ENCODE measurements around the gene BBS4. TPM values are rescaled to one million over a fixed set of nuclear protein-coding genes. Genes with fewer than 3 reads are reported as not detected.

BBS4 gene
- total and polyA plus RNA-seq, 9 of the 15 experiments (the other 6 are each of a cell fraction or from before 2014, with no cell fraction given) = 25.1 to 80.7 (median 38.9) TPM

DNA sequence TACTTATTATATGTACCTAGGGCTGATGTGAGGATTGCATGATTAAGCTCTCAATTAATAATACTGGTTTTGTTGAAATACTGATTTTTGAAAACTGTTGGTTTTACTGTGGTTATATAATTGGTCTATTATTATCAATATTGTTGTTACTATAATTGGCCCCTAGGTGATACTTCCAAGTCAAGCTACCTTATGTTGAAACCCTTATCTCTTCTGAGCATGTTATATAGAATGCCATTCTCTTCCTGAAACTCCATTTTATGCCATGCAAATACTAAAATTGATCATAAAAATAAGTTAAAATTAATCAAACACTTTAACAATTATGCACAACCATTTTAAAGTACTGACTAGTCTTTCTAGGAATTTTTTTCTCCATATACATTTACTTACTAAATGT is 46.1 kb downstream of the BBS4 start (continued):
- TF ChIP-seq, protein P1, sequence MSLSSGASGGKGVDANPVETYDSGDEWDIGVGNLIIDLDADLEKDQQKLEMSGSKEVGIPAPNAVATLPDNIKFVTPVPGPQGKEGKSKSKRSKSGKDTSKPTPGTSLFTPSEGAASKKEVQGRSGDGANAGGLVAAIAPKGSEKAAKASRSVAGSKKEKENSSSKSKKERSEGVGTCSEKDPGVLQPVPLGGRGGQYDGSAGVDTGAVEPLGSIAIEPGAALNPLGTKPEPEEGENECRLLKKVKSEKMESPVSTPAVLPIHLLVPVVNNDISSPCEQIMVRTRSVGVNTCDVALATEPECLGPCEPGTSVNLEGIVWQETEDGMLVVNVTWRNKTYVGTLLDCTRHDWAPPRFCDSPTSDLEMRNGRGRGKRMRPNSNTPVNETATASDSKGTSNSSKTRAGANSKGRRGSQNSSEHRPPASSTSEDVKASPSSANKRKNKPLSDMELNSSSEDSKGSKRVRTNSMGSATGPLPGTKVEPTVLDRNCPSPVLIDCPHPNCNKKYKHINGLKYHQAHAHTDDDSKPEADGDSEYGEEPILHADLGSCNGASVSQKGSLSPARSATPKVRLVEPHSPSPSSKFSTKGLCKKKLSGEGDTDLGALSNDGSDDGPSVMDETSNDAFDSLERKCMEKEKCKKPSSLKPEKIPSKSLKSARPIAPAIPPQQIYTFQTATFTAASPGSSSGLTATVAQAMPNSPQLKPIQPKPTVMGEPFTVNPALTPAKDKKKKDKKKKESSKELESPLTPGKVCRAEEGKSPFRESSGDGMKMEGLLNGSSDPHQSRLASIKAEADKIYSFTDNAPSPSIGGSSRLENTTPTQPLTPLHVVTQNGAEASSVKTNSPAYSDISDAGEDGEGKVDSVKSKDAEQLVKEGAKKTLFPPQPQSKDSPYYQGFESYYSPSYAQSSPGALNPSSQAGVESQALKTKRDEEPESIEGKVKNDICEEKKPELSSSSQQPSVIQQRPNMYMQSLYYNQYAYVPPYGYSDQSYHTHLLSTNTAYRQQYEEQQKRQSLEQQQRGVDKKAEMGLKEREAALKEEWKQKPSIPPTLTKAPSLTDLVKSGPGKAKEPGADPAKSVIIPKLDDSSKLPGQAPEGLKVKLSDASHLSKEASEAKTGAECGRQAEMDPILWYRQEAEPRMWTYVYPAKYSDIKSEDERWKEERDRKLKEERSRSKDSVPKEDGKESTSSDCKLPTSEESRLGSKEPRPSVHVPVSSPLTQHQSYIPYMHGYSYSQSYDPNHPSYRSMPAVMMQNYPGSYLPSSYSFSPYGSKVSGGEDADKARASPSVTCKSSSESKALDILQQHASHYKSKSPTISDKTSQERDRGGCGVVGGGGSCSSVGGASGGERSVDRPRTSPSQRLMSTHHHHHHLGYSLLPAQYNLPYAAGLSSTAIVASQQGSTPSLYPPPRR (CRISPR knock-in tag; IDR thresholded peaks at IDR 0.05; ENCODE audit: borderline replicate concordance) = no peak
- TF ChIP-seq WHSC1 (IDR thresholded peaks at IDR 0.05; ENCODE audit: low read length) (no peak), NBN (IDR thresholded peaks at IDR 0.05; ENCODE audit: low read depth) (no peak), CBFA2T2 (conservative IDR thresholded peaks at IDR 0.05) (no peak), MAFK (IDR thresholded peaks at IDR 0.05; ENCODE audit: low read length) (no peak), FOXJ2 (tag; IDR thresholded peaks at IDR 0.05) (no peak), ZKSCAN1 (IDR thresholded peaks at IDR 0.05; ENCODE audit: low read depth, low read length) (no peak), TBP (optimal IDR thresholded peaks at IDR 0.05; ENCODE audit: low read depth, low read length) (no peak), MTA1 (IDR thresholded peaks at IDR 0.05; ENCODE audit: borderline replicate concordance) (no peak)
- TF ChIP-seq, protein P2, sequence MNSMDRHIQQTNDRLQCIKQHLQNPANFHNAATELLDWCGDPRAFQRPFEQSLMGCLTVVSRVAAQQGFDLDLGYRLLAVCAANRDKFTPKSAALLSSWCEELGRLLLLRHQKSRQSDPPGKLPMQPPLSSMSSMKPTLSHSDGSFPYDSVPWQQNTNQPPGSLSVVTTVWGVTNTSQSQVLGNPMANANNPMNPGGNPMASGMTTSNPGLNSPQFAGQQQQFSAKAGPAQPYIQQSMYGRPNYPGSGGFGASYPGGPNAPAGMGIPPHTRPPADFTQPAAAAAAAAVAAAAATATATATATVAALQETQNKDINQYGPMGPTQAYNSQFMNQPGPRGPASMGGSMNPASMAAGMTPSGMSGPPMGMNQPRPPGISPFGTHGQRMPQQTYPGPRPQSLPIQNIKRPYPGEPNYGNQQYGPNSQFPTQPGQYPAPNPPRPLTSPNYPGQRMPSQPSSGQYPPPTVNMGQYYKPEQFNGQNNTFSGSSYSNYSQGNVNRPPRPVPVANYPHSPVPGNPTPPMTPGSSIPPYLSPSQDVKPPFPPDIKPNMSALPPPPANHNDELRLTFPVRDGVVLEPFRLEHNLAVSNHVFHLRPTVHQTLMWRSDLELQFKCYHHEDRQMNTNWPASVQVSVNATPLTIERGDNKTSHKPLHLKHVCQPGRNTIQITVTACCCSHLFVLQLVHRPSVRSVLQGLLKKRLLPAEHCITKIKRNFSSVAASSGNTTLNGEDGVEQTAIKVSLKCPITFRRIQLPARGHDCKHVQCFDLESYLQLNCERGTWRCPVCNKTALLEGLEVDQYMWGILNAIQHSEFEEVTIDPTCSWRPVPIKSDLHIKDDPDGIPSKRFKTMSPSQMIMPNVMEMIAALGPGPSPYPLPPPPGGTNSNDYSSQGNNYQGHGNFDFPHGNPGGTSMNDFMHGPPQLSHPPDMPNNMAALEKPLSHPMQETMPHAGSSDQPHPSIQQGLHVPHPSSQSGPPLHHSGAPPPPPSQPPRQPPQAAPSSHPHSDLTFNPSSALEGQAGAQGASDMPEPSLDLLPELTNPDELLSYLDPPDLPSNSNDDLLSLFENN (IDR thresholded peaks at IDR 0.05; ENCODE audit: low read depth in 2 of 2, low read length in 2 of 2) = no peak
- TF ChIP-seq, protein P3, sequence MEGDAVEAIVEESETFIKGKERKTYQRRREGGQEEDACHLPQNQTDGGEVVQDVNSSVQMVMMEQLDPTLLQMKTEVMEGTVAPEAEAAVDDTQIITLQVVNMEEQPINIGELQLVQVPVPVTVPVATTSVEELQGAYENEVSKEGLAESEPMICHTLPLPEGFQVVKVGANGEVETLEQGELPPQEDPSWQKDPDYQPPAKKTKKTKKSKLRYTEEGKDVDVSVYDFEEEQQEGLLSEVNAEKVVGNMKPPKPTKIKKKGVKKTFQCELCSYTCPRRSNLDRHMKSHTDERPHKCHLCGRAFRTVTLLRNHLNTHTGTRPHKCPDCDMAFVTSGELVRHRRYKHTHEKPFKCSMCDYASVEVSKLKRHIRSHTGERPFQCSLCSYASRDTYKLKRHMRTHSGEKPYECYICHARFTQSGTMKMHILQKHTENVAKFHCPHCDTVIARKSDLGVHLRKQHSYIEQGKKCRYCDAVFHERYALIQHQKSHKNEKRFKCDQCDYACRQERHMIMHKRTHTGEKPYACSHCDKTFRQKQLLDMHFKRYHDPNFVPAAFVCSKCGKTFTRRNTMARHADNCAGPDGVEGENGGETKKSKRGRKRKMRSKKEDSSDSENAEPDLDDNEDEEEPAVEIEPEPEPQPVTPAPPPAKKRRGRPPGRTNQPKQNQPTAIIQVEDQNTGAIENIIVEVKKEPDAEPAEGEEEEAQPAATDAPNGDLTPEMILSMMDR (IDR thresholded peaks at IDR 0.05 in 2 of 3, conservative IDR thresholded peaks at IDR 0.05 in 1 of 3; ENCODE audit: insufficient read depth in 2 of 3, low read depth in 1 of 3, low read length in 3 of 3) = no peak

All from K562 (cell line).